CD4-positive, alpha-beta T cell (primary cell): ENCODE measurements around the gene BACE1. TPM values are rescaled to one million over a fixed set of nuclear protein-coding genes. Genes with fewer than 3 reads are reported as not detected.
"Not testable (repeated sequence)": the region's sequence is repeated elsewhere in the genome, so short reads cannot be mapped to it uniquely, and the experiment has no call there.

ENCODE experiments used
- ATAC-seq: fragments of 200-7000 bp; cut with Tn5 transposase; one replicate; pipeline ENCODE4 v1.10.0; 2022; ENCODE audit warnings: mild to moderate bottlenecking; ENCODE audit not compliant: poor library complexity
- CTCF ChIA-PET: fragments of 350-600 bp; sonication (Branson Sonifier 250); formaldehyde crosslinking; loops from one replicate; lab custom pipeline; 2021; ENCODE audit warnings: antibody characterized with exemption, inconsistent platforms; lab: Charles Lee
- POLR2A ChIA-PET: fragments of 350-600 bp; sonication (Branson Sonifier 250); formaldehyde crosslinking; loops from one replicate; lab custom pipeline; 2021; ENCODE audit warnings: antibody characterized with exemption, inconsistent platforms; lab: Charles Lee
- DNase-seq, 14 experiments: peaks; one replicate each; pipeline ENCODE4 v3.0.0-alpha.2; 2013 to 2020; ENCODE audit warnings: mixed read lengths in 2 of 14
- H3K27ac ChIP-seq, 2 donors: one replicate each; pipeline versions ENCODE4 v1.5.1 to v1.7.0; 2013; ENCODE audit warnings: low read length in 2 of 2, low read depth in 1 of 2, mild to moderate bottlenecking in 1 of 2
- H3K27me3 ChIP-seq, 2 experiments: 1 replicate in 1 of 2; 2 replicates in 1 of 2; pipeline versions ENCODE4 v1.6.1 to v1.7.0; 2013; ENCODE audit warnings: low read length in 2 of 2, control low read depth in 1 of 2, mild to moderate bottlenecking in 1 of 2, moderate library complexity in 1 of 2; ENCODE audit not compliant: insufficient read depth in 2 of 2, control insufficient read depth in 1 of 2
- H3K36me3 ChIP-seq: one replicate; pipeline ENCODE4 v1.6.1; 2013; ENCODE audit warnings: low read length, control low read depth; ENCODE audit not compliant: insufficient read depth
- H3K4me1 ChIP-seq: one replicate; pipeline ENCODE4 v1.6.1; 2013; ENCODE audit warnings: low read length, control low read depth; ENCODE audit not compliant: insufficient read depth
- H3K4me3 ChIP-seq: one replicate; pipeline ENCODE4 v1.5.1; 2013; ENCODE audit warnings: mild to moderate bottlenecking, low read length, moderate library complexity
- H3K9me3 ChIP-seq, 2 experiments: 1 replicate in 1 of 2; 2 replicates in 1 of 2; pipeline versions ENCODE4 v1.6.1 to v1.7.0; 2013; ENCODE audit warnings: low read length in 2 of 2, mild to moderate bottlenecking in 2 of 2, control low read depth in 1 of 2, moderate library complexity in 1 of 2; ENCODE audit not compliant: control insufficient read depth in 1 of 2, insufficient read depth in 1 of 2
- H3K27ac Mint-ChIP-seq: one replicate; pipeline ENCODE4 v1.8.0; 2020; ENCODE audit warnings: mixed read lengths
- H3K27me3 Mint-ChIP-seq: one replicate; pipeline ENCODE4 v1.8.0; 2021; ENCODE audit warnings: mixed read lengths
- H3K36me3 Mint-ChIP-seq: one replicate; pipeline ENCODE4 v1.8.0; 2021; ENCODE audit warnings: low read depth, mixed read lengths
- H3K4me1 Mint-ChIP-seq: one replicate; pipeline ENCODE4 v1.8.0; 2021; ENCODE audit warnings: low read depth, mixed read lengths
- H3K4me3 Mint-ChIP-seq: one replicate; pipeline ENCODE4 v1.8.0; 2020; ENCODE audit warnings: mild to moderate bottlenecking, mixed read lengths
- H3K9me3 Mint-ChIP-seq: one replicate; pipeline ENCODE4 v1.8.0; 2020; ENCODE audit warnings: mixed read lengths
- CTCF ChIP-seq: fragments of 200-600 bp; IDR thresholded peaks from one replicate; pipeline ENCODE4 v1.8.0; 2022; ENCODE audit warnings: antibody characterized with exemption, mild to moderate bottlenecking
- intact Hi-C, 2 experiments: fragments of 100-400 bp; cut with DNase I in 1 of 2; cut with micrococcal nuclease in 1 of 2; formaldehyde crosslinking; loops; one replicate each; pipeline versions ENCODE4 v1.15.1 to v1.9.0; 2023 to 2025; cut with DNase I, micrococcal nuclease
- total RNA-seq, 174 experiments: library from RNA in 2 of 174; stranded (reverse) in 2 of 174; gene quantifications; one replicate each; pipeline ENCODE4 v1.2.3 and lab custom pipeline; 2021 to 2026

BACE1 gene
- total RNA-seq, 2 experiments from 2014 or later = 0.38 to 0.59 TPM

GRCh38 chr11:117327567-117328374 is 11.7 kb upstream of the BACE1 start, which contains the start of gene CEP164:
Gene CEP164, plus strand, starts transcription at chr11:117327854. Its CDS starts 10,733 bp downstream, at chr11:117338587.
- H3K4me3 Mint-ChIP-seq = peak within 1 kb of the TSS; percentile 69
- Histone ChIP-seq H3K36me3 (no peaks in the 10 kb centered on the region), H3K4me1 (peaks cover 23% of the 10 kb centered on the region), H3K27ac (peak within 1 kb of the TSS; percentile 68 to 92), H3K9me3 (no peaks in the 10 kb centered on the region), H3K4me3 (peak within 1 kb of the TSS; percentile 92), H3K27me3 (no peaks in the 10 kb centered on the region)
- no peaks in the 10 kb centered on the region for H3K9me3 Mint-ChIP-seq
- H3K27me3 Mint-ChIP-seq = no peaks in the 10 kb centered on the region
- POLR2A ChIA-PET = interaction anchor here (0.8 to 2.4 kb wide), 10 partner anchors 8 to 184 kb away, joined by 3 to 21 read pairs (median 6); partner anchors contain the start of genes PAFAH1B2, PCSK7, RNF214 and SIDT2
- no peak for TF ChIP-seq CTCF
- H3K4me1 Mint-ChIP-seq = peaks cover 9% of the 10 kb centered on the region
- ATAC-seq (peak; percentile 93), DNase-seq (peak; percentile 89 to 97 (median 92))
- CTCF ChIA-PET = interaction anchor here (0.6 kb wide), 1 partner anchor 181 kb away, joined by 3 read pairs; no protein-coding TSS in a partner anchor
- H3K36me3 Mint-ChIP-seq = peaks cover 4% of the 10 kb centered on the region
- intact Hi-C loops = loop anchor here (2.0 to 10.0 kb wide), 5 partner anchors 95 to 555 kb away; partner anchors contain the start of genes PCSK7 (in 2 of the 2), RNF214 (in 2 of the 2), BUD13 (in 1 of the 2) and PAFAH1B2 (in 1 of the 2)
- H3K27ac Mint-ChIP-seq = peak within 1 kb of the TSS; percentile 59

- H3K27ac ChIP-seq, H3K9me3 ChIP-seq, H3K36me3 Mint-ChIP-seq, DNase-seq, H3K4me1 Mint-ChIP-seq, H3K36me3 ChIP-seq, ATAC-seq, H3K9me3 Mint-ChIP-seq, H3K27me3 Mint-ChIP-seq, H3K4me3 Mint-ChIP-seq, H3K27me3 ChIP-seq: not testable (repeated sequence)
- ChIA-PET CTCF (interaction anchor here (0.6 kb wide), 1 partner anchor 181 kb away, joined by 3 read pairs; no protein-coding TSS in a partner anchor), POLR2A (interaction anchor here (0.8 to 2.4 kb wide), 8 partner anchors 8 to 183 kb away, joined by 3 to 21 read pairs (median 6); partner anchors contain the start of genes PAFAH1B2, PCSK7, RNF214 and SIDT2)
- peaks cover 23% of the 10 kb centered on the region for H3K4me1 ChIP-seq
- peak overlapping the region; percentile 92 for H3K4me3 ChIP-seq
- intact Hi-C loops = loop anchor here (2.0 to 10.0 kb wide), 5 partner anchors 94 to 555 kb away; partner anchors contain the start of genes PCSK7 (in 2 of the 2), RNF214 (in 2 of the 2), BUD13 (in 1 of the 2) and PAFAH1B2 (in 1 of the 2)
- peak overlapping the region; percentile 59 for H3K27ac Mint-ChIP-seq
These were observed 11.2 kb upstream of the BACE1 start for GRCh38 chr11:117327255-117327566.

- intact Hi-C loops = no loop called here
- Mint-ChIP-seq H3K27me3 (peaks cover 28% of the 10 kb centered on the region), H3K4me3 (no peak overlapping the region), H3K9me3 (no peaks in the 10 kb centered on the region), H3K27ac (no peak overlapping the region), H3K36me3 (no peaks in the 10 kb centered on the region), H3K4me1 (peaks cover 7% of the 10 kb centered on the region)
- Histone ChIP-seq H3K4me1 (peaks cover 18% of the 10 kb centered on the region), H3K27me3 (peaks cover 17 to 29% of the 10 kb centered on the region in 2 experiments), H3K27ac (no peak overlapping the region), H3K4me3 (no peak overlapping the region), H3K9me3 (peaks cover 0 to 3% of the 10 kb centered on the region in 2 experiments), H3K36me3 (no peaks in the 10 kb centered on the region)
- ATAC-seq = no peak
- POLR2A ChIA-PET = interaction anchor here (0.9 to 1.8 kb wide), 2 partner anchors 8 to 418 kb away, joined by 3 to 6 read pairs; partner anchors contain the start of gene CEP164
- CTCF ChIA-PET = no interaction called here
- TF ChIP-seq CTCF = no peak
- DNase-seq = no peak
These were observed 3.3 kb upstream of the BACE1 start for GRCh38 chr11:117319214-117319840.
